Measurements from ENCODE around the gene ENOSF1. TPM values are rescaled to one million over a fixed set of nuclear protein-coding genes. Genes with fewer than 3 reads are reported as not detected.

The ENOSF1 gene
- total and polyA plus RNA-seq, 2 donors (not counting 1 experiment from before 2014, with no cell fraction given) = 8.2 to 23.3 TPM

- Histone ChIP-seq H3K4me2 (ENCODE audit: extremely low read depth, insufficient read depth, low read length) (no peak overlapping the region), H3K4me1 (ENCODE audit: control insufficient read depth, extremely low read depth, insufficient read depth, low read length) (no peaks in the 10 kb centered on the region), H4K20me1 (ENCODE audit: control insufficient read depth, extremely low read depth, insufficient read depth, low read length) (no peaks in the 10 kb centered on the region), H3K9ac (ENCODE audit: insufficient read depth, low read length) (no peak overlapping the region), H3K4me3 (replicated peaks in 1 of 4; ENCODE audit: control extremely low read depth in 1 of 4, insufficient read depth in 1 of 4, low read depth in 3 of 4, low read length in 4 of 4) (no peak overlapping the region), H3K27ac (ENCODE audit: insufficient read depth, low read length) (no peak overlapping the region), H3K79me2 (ENCODE audit: control insufficient read depth, insufficient read depth, low read length) (no peaks in the 10 kb centered on the region), H2AFZ (ENCODE audit: low read length) (no peak overlapping the region), H3K9me3 (ENCODE audit: control insufficient read depth, insufficient read depth, low read depth, low read length) (no peaks in the 10 kb centered on the region), H3K27me3 (ENCODE audit: control insufficient read depth, insufficient read depth, low read length) (no peaks in the 10 kb centered on the region), H3K36me3 (ENCODE audit: control insufficient read depth, insufficient read depth, low read length) (peaks cover 8% of the 10 kb centered on the region)
- no peak for DNase-seq (ENCODE audit: low read depth in 2 of 2)
- TF ChIP-seq CTCF (conservative IDR thresholded peaks at IDR 0.05 in 1 of 2, IDR thresholded peaks at IDR 0.05 in 1 of 2; ENCODE audit: low read depth in 1 of 2, low read length in 2 of 2) (no peak), EZH2 (IDR thresholded peaks at IDR 0.05; ENCODE audit: low read length, missing control alignments) (no peak)
Measured at GRCh38 chr18:697012-697411, 15.4 kb downstream of the ENOSF1 start.

GRCh38 chr18:693466-694187, 18.8 kb downstream of the ENOSF1 start:
- peaks cover 11% of the 10 kb centered on the region for H3K36me3 ChIP-seq (ENCODE audit: control insufficient read depth, insufficient read depth, low read length)
- DNase-seq (ENCODE audit: low read depth in 2 of 2) = no peak
- no peak for TF ChIP-seq EZH2 (IDR thresholded peaks at IDR 0.05; ENCODE audit: low read length, missing control alignments)
- no peak for TF ChIP-seq CTCF (conservative IDR thresholded peaks at IDR 0.05 in 1 of 2, IDR thresholded peaks at IDR 0.05 in 1 of 2; ENCODE audit: low read depth in 1 of 2, low read length in 2 of 2)
- H3K4me3 ChIP-seq (replicated peaks in 1 of 4; ENCODE audit: control extremely low read depth in 1 of 4, insufficient read depth in 1 of 4, low read depth in 3 of 4, low read length in 4 of 4) = no peak overlapping the region
- no peak overlapping the region for H3K4me2 ChIP-seq (ENCODE audit: extremely low read depth, insufficient read depth, low read length)
- no peak overlapping the region for H3K27ac ChIP-seq (ENCODE audit: insufficient read depth, low read length)
- no peaks in the 10 kb centered on the region for H3K4me1 ChIP-seq (ENCODE audit: control insufficient read depth, extremely low read depth, insufficient read depth, low read length)
- H3K9ac ChIP-seq (ENCODE audit: insufficient read depth, low read length) = no peak overlapping the region
- H2AFZ ChIP-seq (ENCODE audit: low read length) = no peak overlapping the region
- no peaks in the 10 kb centered on the region for H3K27me3 ChIP-seq (ENCODE audit: control insufficient read depth, insufficient read depth, low read length)
- no peaks in the 10 kb centered on the region for H3K9me3 ChIP-seq (ENCODE audit: control insufficient read depth, insufficient read depth, low read depth, low read length)
- no peaks in the 10 kb centered on the region for H3K79me2 ChIP-seq (ENCODE audit: control insufficient read depth, insufficient read depth, low read length)
- no peaks in the 10 kb centered on the region for H4K20me1 ChIP-seq (ENCODE audit: control insufficient read depth, extremely low read depth, insufficient read depth, low read length)

- no peak for TF ChIP-seq CTCF (conservative IDR thresholded peaks at IDR 0.05 in 1 of 2, IDR thresholded peaks at IDR 0.05 in 1 of 2; ENCODE audit: low read depth in 1 of 2, low read length in 2 of 2)
- TF ChIP-seq EZH2 (IDR thresholded peaks at IDR 0.05; ENCODE audit: low read length, missing control alignments) = no peak
Measured at GRCh38 chr18:692824-693223, 19.6 kb downstream of the ENOSF1 start.

More at GRCh38 chr18:692824-693223, 19.6 kb downstream of the ENOSF1 start:
- Histone ChIP-seq H2AFZ (ENCODE audit: low read length) (no peak overlapping the region), H4K20me1 (ENCODE audit: control insufficient read depth, extremely low read depth, insufficient read depth, low read length) (no peaks in the 10 kb centered on the region), H3K27me3 (ENCODE audit: control insufficient read depth, insufficient read depth, low read length) (no peaks in the 10 kb centered on the region), H3K4me1 (ENCODE audit: control insufficient read depth, extremely low read depth, insufficient read depth, low read length) (no peaks in the 10 kb centered on the region), H3K36me3 (ENCODE audit: control insufficient read depth, insufficient read depth, low read length) (peaks cover 11% of the 10 kb centered on the region), H3K27ac (ENCODE audit: insufficient read depth, low read length) (no peak overlapping the region), H3K9me3 (ENCODE audit: control insufficient read depth, insufficient read depth, low read depth, low read length) (no peaks in the 10 kb centered on the region), H3K79me2 (ENCODE audit: control insufficient read depth, insufficient read depth, low read length) (no peaks in the 10 kb centered on the region), H3K9ac (ENCODE audit: insufficient read depth, low read length) (no peak overlapping the region), H3K4me2 (ENCODE audit: extremely low read depth, insufficient read depth, low read length) (no peak overlapping the region), H3K4me3 (replicated peaks in 1 of 4; ENCODE audit: control extremely low read depth in 1 of 4, insufficient read depth in 1 of 4, low read depth in 3 of 4, low read length in 4 of 4) (no peak overlapping the region)
- no peak for DNase-seq (ENCODE audit: low read depth in 2 of 2)
